ENCODE measurements around the gene LCN12. TPM values are rescaled to one million over a fixed set of nuclear protein-coding genes. Genes with fewer than 3 reads are reported as not detected.

Gene LCN12
- total RNA-seq, 6 experiments from 2014 or later: 2.7 to 36.4 (median 20.3) TPM

DNA sequence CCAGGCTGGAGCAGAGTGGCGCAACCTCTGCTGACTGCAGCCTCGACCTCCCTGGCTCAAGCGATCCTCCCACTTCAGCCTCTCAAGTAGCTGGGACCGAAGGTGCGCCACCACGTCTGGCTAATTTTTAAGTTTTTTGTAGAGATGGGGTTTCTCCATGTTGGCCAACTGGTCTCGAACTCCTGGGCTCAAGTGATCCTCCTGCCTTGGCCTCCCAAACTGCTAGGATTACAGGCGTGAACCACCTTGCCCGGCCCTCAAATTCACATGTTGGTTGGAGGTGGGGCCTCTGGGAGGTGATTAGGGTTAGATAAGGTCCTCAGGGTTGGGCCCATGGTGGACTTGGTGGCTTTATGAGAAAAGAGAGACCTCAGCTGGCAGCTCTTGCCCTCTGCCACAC lies 10.1 kb downstream of the LCN12 start:
- H3K9me3 ChIP-seq: no peaks in the 10 kb centered on the region
- intact Hi-C loops (cut with DNase I): no loop called here
- no peak overlapping the region for H3K27ac ChIP-seq
- no peaks in the 10 kb centered on the region for H3K36me3 ChIP-seq
- H3K27me3 ChIP-seq: no peaks in the 10 kb centered on the region
- TF ChIP-seq CTCF (IDR thresholded peaks at IDR 0.05) (no peak), POLR2A (IDR thresholded peaks at IDR 0.05) (no peak)
- no peak overlapping the region for H3K4me3 ChIP-seq
- ATAC-seq: no peak
- 90% methylated on average over 7 of the region's 9 CpGs for WGBS (ENCODE audit: insufficient coverage, low coverage, low lambda C conversion rate, missing lambda C conversion rate)
- no peak for DNase-seq
- H3K4me1 ChIP-seq: no peaks in the 10 kb centered on the region

GRCh38 chr9:136962701-136963248 lies 10.7 kb downstream of the LCN12 start:
- no peaks in the 10 kb centered on the region for H3K36me3 ChIP-seq
- H3K9me3 ChIP-seq: no peaks in the 10 kb centered on the region
- WGBS (ENCODE audit: insufficient coverage, low coverage, low lambda C conversion rate, missing lambda C conversion rate): 100% methylated on average over 1 of the region's 11 CpGs
- DNase-seq (no peak), ATAC-seq (no peak)
- intact Hi-C loops (cut with DNase I): no loop called here
- H3K4me1 ChIP-seq: no peaks in the 10 kb centered on the region
- no peaks in the 10 kb centered on the region for H3K27me3 ChIP-seq
- no peak overlapping the region for H3K27ac ChIP-seq
- TF ChIP-seq POLR2A (IDR thresholded peaks at IDR 0.05) (no peak), CTCF (IDR thresholded peaks at IDR 0.05) (no peak)
- H3K4me3 ChIP-seq: no peak overlapping the region

GRCh38 chr9:136963341-136963740 lies 11.3 kb downstream of the LCN12 start:
- Histone ChIP-seq H3K4me1 (no peaks in the 10 kb centered on the region), H3K4me3 (no peak overlapping the region), H3K27ac (no peak overlapping the region), H3K9me3 (no peaks in the 10 kb centered on the region), H3K27me3 (no peaks in the 10 kb centered on the region), H3K36me3 (no peaks in the 10 kb centered on the region)
- no peak for DNase-seq
- no peak for ATAC-seq
- TF ChIP-seq POLR2A (IDR thresholded peaks at IDR 0.05): no peak
- TF ChIP-seq CTCF (IDR thresholded peaks at IDR 0.05): no peak
- WGBS (ENCODE audit: insufficient coverage, low coverage, low lambda C conversion rate, missing lambda C conversion rate): 62% methylated on average over 3 of the region's 15 CpGs
- intact Hi-C loops (cut with DNase I): no loop called here

DNA sequence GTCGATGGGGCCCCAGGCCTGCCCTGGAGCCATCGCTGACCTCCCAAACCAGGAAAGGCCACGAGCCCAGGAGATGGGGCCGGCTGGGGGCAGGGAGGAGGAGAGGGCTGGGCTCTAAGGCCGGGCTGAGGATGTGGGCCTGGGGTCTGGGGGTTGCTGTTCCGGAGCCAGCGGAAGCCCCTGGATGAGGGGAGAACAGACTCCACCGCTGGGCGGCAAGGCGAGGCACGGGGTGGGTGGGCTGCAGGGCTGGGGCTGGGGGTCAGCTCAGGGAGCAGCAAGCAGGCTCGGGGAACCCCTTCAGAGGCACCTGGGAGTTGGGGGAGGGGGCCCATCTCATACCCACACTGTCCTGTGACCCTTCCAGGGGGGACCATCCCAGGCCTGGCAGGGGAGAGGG lies 11.7 kb downstream of the LCN12 start:
- no CpG with 5 or more reads among the region's 12 CpGs for WGBS (ENCODE audit: insufficient coverage, low coverage, low lambda C conversion rate, missing lambda C conversion rate)
- intact Hi-C loops (cut with DNase I): no loop called here
- no peak for DNase-seq

More for the DNA sequence above, 11.7 kb downstream of the LCN12 start:
- no peaks in the 10 kb centered on the region for H3K4me1 ChIP-seq
- no peak overlapping the region for H3K4me3 ChIP-seq
- H3K27me3 ChIP-seq: no peaks in the 10 kb centered on the region
- ATAC-seq: no peak
- no peaks in the 10 kb centered on the region for H3K9me3 ChIP-seq
- H3K36me3 ChIP-seq: no peaks in the 10 kb centered on the region
- no peak overlapping the region for H3K27ac ChIP-seq
- TF ChIP-seq POLR2A (IDR thresholded peaks at IDR 0.05) (no peak), CTCF (IDR thresholded peaks at IDR 0.05) (no peak)

Data from right lobe of liver (tissue), 6 donors.